HG02840 (cell line): Measurements from ENCODE around the gene SREBF1.

Source experiments
- ATAC-seq: cut with Tn5 transposase; IDR thresholded peaks from one replicate; pipeline ENCODE4 v1.9.1; 2021; ENCODE audit warnings: mild to moderate bottlenecking, moderate library complexity, moderate number of reproducible peaks; ENCODE audit not compliant: unreplicated experiment, low FRiP score

The SREBF1 gene

DNA sequence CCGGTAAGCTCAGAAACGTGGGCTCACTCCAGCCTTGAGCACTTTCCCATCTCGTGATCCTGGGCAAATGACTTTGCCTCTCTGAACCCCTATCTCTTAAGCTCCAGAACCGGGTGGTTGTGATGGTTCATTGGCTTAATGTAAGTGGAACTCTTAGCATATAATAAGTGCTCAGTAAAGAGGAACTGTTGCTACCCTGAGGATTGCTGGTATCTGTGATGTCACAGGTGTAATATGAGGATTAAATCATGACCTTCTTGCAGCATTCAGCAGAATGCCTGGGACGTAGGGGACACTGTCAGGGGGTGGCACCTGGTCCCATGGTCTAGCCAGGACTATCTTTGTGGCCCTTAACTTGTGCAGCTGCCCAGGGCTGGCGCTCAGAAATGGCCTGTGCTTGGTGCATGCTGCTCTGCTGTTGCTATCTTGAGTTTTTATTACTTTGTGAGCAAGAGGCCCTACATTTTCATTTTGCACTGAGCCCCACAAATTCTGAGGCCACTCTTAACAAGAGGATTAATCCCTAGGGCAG is 68.8 kb downstream of the SREBF1 start:
- ATAC-seq, result no peak

GRCh38 chr17:17767154-17767869 is 69.5 kb downstream of the SREBF1 start:
- ATAC-seq, result no peak

DNA sequence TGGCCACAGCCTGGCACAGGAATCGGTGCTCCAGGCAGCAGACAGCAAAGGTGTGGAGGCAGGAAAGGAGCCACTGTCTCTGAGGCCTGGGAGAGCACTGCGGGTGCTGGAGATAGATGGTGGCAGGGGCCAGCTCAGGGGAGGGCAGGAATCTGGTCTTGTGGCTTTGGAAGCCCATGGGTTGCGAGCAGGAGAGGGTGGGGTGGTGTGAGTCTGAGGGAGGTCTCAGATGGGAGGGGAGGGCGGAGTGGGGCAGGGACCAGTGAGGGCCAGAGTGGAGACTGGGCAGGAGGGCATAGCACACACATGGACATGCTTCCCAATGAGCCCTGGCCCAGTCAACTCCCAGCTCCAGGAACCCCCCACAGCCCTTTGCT is 70.1 kb downstream of the SREBF1 start:
- ATAC-seq, result no peak

DNA sequence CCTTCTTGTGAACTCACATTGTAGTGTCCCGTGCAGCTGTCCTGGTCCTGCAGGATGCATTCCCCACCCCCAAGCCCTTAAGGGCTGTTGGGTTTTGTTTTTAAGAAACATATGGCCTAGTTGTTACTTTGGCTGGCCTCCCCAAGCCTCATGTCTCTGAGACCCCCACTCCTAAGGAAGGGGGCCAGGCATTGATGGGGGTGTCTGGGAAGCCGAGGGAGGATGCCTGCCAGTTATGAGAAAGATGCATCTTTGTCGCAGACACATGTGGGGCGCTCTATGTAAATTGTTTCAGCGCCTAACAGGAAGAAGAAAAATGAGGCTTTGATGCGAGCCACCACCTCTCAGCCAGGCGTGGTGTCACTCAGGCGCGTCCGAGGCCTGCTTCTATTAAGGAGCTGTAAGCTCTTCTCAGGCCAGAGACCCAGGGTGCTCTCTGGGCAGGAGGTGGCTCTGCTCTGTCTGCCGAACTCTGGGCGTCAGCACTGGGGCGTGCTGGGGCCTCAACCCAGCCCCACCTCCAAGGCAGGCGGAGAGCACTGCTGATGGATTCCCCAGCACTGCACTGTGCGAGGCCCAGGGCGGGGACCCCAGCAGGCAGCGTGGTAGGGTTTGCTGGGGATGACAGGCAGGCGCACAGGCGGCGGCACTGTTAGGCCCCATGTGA is 70.6 kb downstream of the SREBF1 start:
- ATAC-seq, result no peak

DNA sequence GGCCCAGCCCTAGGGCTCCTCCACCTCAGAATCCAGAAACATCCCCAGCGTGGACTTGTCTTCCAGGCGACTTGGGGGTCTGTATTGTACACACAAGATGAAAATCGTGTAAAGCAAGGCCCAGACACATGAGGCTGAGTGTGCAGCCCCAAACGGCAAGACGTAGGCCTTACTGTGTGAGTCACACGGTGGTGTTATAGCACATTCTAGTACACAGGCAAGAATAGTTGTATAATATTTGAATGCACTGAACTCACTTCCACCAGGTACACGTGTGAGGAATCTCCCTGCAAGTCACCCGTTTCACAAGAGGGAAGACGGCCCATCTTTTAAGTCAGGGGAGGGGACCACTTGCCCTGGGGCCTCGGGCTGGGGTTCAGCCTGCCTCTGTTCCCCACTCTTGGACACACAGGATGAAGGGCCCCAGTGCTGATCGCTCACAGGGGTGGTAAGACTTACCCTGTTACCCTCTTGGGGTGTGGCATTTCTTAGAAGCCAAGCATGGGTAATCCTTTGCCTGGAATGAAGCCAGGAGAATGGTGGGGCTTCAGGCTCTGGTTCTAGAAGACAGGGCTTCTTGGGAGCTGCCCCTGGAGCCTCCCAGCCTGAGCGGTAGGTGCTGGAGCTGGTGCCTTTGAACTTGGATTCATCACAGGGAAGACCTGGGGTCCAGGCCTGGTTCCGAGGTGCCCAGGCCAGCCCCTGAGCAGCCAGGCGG is 71.3 kb downstream of the SREBF1 start:
- ATAC-seq, result no peak

GRCh38 chr17:17763734-17764133 is 73.1 kb downstream of the SREBF1 start:
- no peak for ATAC-seq

DNA sequence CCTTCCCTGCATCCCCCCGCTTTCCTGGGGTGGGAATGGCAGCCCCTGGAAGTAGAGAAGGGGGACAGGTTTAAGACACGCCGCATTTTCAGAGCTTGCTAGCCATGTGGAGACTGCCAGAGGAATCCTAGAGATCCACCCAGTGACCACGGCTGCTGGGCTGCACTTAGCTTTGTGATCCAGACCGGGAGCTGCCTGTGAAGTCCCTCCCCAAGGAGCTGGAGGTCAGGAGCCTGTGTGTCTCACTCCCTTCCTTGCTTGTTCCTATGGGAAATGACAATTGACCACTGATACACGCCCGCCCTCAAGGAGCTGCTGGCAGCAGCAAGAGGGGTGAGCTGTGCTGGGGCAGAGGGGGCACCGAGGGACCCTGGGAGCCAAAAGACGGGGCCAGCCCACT is 73.7 kb downstream of the SREBF1 start:
- ATAC-seq, result no peak

GRCh38 chr17:17762744-17763105 is 74.1 kb downstream of the SREBF1 start:
- ATAC-seq, result no peak
